Midbrain (tissue), 1 donor: ENCODE data around the gene ZNF708.
"Not testable (repeated sequence)": the region's sequence is repeated elsewhere in the genome, so short reads cannot be mapped to it uniquely, and the experiment has no call there.

ENCODE experiments used
- DNase-seq: peaks from one replicate; lab custom pipeline; 2025; lab: John Stamatoyannopoulos, UW

ZNF708 gene

GRCh38 chr19:21328885-21329605 lies at the start of gene ZNF708:
TSS of gene ZNF708 (minus strand) at chr19:21329410. CDS start at chr19:21329212, 198 bp downstream.
- peak; percentile 95 for DNase-seq

- DNase-seq, result no peak
Observed at GRCh38 chr19:21362291-21362690, 33.1 kb upstream of the ZNF708 start.

GRCh38 chr19:21358768-21359451 lies 29.7 kb upstream of the ZNF708 start, which contains the start of gene ZNF738:
TSS of gene ZNF738 (plus strand) at chr19:21359000. CDS start at chr19:21359141, 141 bp downstream.
- DNase-seq, result peak; percentile 97

DNA sequence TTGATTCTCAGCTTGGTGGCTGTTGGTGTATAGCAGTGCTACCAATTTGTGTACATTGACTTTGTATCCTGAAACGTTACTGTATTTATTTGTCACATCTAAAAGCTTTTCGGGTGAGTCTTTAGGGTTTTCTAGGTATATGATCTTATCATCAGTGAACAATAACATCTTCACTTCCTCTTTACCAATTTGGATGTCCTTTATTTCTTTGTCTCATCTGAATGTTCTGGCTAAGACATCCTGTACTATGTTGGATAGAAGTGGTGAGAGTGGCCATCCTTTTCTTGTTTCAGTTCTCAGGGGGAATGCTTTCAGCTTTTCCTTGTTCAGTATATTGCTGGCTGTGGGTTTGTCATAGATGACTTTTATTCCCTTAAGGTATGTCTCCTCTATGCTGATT lies 23.6 kb upstream of the ZNF708 start:
- no peak for DNase-seq

- not testable (repeated sequence) for DNase-seq
Observed at GRCh38 chr19:21344841-21345240, 15.6 kb upstream of the ZNF708 start.

DNA sequence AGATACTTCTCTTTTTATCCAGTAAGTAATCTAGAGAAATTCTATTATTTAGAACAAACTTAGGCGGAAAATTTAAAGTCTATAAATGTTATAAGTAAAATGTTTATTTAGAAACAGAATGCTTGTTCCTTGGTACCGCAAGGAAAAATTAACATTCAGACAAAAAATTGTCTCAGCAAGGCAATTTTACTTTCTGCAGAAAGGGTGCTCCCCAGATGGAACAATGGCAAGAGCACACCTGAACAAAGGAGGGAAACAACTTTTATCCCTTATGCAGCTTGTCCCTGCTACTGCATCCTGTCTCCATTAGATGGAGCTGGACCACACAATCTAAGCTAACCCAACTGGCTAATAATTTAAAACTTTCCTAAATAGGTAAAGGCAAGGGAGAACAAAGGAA lies 6.5 kb upstream of the ZNF708 start:
- no peak for DNase-seq

DNA sequence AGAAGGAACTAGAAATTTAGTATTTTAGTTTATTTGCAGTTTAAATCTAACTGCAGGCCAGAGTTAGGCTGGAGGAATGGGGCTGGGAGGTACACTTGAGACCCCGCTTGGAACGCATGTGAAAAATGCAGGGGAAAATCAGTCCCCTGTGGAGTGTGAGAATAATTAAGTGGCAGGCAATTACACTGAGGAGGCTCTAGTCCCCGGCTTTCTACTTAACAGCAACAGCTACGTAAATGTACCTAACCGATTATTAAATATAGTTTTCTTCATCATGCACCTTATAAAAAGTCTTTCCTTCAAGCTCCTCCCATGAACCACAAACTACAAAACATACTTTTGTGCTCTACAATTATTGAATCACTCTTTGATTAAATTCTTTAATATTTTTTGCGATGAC lies 804 bp downstream of the ZNF708 start:
- DNase-seq, result no peak

DNA sequence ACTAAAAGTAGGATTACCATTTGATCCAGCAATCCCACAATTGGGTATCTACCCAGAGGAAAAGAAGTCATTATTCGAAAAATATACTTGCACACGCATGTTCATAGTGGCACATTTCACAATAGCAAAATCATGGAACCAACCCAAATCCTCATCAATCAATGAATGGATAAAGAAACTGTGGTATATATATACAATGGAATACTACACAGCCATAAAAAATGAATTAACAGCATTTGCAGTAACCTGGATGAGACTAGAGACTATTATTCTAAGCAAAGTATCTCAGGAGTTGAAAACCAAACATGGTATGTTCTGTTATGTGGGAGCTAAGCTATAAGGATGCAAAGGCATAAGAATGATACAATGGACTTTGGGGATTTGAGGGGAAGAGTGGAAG lies 3.0 kb downstream of the ZNF708 start:
- DNase-seq, result no peak

GRCh38 chr19:21323000-21323399 lies 6.2 kb downstream of the ZNF708 start:
- DNase-seq, result peak; percentile 36

GRCh38 chr19:21322528-21322927 lies 6.7 kb downstream of the ZNF708 start:
- DNase-seq, result peak; percentile 82

GRCh38 chr19:21321996-21322395 lies 7.2 kb downstream of the ZNF708 start:
- DNase-seq, result no peak

DNA sequence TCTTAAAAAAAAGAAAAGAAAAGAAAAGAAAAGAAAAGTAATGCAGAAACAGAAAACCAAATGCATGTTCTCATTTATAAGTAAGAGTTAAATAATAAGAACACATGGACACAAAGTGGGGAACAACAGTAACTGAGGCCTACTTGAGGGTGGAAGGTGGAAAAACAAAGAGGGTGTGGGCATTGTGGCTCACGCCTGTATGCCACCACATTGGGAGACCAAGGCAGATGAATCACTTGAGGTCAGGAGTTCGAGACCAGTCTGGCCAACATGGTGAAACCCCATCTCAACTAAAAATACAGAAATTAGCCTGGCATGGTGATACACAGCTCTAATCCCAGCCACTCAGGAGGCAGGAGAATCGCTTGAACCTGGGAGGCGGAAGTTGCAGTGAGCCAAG lies 8.1 kb downstream of the ZNF708 start:
- no peak for DNase-seq

- no peak for DNase-seq
Observed at GRCh38 chr19:21317821-21318220, 11.4 kb downstream of the ZNF708 start.

DNA sequence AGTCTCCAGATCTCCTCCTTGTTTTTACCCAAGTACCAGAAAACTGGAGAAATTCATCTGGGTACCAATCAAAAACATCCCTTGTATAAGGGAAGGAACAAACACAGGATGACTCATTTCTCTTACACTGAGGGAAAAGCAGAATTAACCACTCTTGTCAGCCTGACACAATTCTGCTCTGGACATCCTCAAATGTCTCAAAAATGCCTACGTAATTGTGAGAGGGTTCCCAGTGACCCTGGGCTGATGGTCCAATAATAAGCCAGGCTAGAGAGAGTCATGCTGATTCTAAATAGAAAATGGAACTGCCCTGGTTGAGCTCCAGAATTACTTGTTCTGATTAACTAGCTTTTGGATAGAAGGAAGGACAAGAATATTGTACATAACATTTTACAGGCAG lies 14.5 kb downstream of the ZNF708 start:
- DNase-seq, result peak; percentile 36

- DNase-seq, result not testable (repeated sequence)
Observed at GRCh38 chr19:21312807-21313206, 16.4 kb downstream of the ZNF708 start.

- DNase-seq, result no peak
Observed at GRCh38 chr19:21308773-21309172, 20.4 kb downstream of the ZNF708 start.

- DNase-seq, result not testable (repeated sequence)
Observed at GRCh38 chr19:21306881-21307479, 22.2 kb downstream of the ZNF708 start.

DNA sequence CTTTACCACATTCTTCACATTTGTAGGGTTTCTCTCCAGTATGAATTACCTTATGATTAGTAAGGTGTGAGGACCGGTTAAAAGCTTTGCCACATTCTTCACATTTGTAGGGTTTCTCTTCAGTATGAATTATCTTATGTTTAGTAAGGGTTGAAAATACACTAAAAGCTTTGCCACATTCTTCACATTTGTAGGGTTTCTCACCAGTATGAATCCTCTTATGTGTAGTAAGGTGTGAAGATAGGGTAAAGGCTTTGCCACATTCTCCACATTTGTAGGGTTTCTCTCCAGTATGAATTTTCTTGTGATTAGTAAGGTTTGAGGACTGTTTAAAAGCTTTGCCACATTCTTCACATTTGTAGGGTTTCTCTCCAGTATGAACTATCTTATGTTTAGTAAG lies 35.4 kb downstream of the ZNF708 start:
- not testable (repeated sequence) for DNase-seq

GRCh38 chr19:21269813-21270212 lies 59.4 kb downstream of the ZNF708 start:
- no peak for DNase-seq

DNA sequence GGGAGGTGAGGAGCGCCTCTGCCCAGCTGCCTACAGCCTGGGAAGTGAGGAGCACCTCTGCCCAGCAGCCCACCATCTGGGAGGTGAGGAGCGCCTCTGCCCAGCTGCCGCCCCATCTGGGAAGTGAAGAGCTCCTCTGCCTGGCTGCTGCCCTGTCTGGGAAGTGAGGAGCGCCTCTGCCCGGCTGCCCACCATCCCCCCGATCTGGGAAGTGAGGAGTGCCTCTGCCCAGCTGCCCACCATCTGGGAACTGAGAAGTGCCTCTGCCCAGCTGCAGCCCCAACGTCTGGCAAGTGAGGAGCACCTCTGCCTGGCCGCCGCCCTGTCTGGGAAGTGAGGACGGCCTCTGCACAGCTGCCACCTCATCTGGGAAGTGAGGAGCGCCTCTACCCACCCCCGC lies 64.3 kb downstream of the ZNF708 start:
- no peak for DNase-seq

- no peak for DNase-seq
Observed at GRCh38 chr19:21264416-21264815, 64.8 kb downstream of the ZNF708 start.

GRCh38 chr19:21260848-21261381 lies 68.3 kb downstream of the ZNF708 start:
- DNase-seq, result not testable (repeated sequence)
